DOHH2 (cell line): ENCODE results near the gene SCN8A.

ENCODE experiments used
- EZH2phosphoT487 ChIP-seq: fragments of 200-600 bp; sonication (generic); IDR thresholded peaks from 2 replicates; pipeline ENCODE4 v1.6.1; 2017; ENCODE audit warnings: borderline replicate concordance, mild to moderate bottlenecking, antibody characterized with exemption, low read length, moderate library complexity, mixed read lengths
- TF ChIP-seq, protein P1 (sequence below): fragments of 200-600 bp; sonication (generic); IDR thresholded peaks from one replicate; pipeline ENCODE4 v1.5.1; 2014; ENCODE audit warnings: antibody characterized with exemption, mild to moderate bottlenecking, low read depth, low read length; ENCODE audit not compliant: poor library complexity, severe bottlenecking

DNA sequence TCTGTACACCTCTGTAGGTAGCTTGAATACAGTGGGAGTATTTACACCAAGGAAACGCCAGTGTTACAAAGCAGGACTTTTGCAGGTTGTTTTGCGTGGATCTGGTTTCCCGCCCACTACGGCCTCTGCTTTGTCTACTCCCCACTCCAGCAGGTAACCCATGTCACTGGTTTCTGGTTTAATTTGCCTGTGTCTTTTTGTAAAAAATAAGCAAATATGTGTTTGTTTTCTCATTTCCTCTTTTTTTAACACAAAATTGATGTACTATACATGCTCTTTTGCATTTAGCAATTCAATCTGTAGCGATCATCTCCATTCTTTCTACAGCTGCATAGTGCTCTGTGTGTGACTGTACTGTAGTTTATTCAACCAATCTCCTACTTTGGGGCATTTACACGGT lies 43.4 kb upstream of the SCN8A start:
- no peak for TF ChIP-seq EZH2phosphoT487
- TF ChIP-seq, protein P1, sequence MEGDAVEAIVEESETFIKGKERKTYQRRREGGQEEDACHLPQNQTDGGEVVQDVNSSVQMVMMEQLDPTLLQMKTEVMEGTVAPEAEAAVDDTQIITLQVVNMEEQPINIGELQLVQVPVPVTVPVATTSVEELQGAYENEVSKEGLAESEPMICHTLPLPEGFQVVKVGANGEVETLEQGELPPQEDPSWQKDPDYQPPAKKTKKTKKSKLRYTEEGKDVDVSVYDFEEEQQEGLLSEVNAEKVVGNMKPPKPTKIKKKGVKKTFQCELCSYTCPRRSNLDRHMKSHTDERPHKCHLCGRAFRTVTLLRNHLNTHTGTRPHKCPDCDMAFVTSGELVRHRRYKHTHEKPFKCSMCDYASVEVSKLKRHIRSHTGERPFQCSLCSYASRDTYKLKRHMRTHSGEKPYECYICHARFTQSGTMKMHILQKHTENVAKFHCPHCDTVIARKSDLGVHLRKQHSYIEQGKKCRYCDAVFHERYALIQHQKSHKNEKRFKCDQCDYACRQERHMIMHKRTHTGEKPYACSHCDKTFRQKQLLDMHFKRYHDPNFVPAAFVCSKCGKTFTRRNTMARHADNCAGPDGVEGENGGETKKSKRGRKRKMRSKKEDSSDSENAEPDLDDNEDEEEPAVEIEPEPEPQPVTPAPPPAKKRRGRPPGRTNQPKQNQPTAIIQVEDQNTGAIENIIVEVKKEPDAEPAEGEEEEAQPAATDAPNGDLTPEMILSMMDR = no peak
